H1 (cell line): ENCODE measurements around the gene KRT7. TPM values are rescaled to one million over a fixed set of nuclear protein-coding genes. Genes with fewer than 3 reads are reported as not detected.
A peak's percentile ranks its signal among the peaks of the same experiment; 100 is the strongest.

Experiments used
- EZH2 ChIP-seq: fragments of 200-600 bp; sonication (generic); IDR thresholded peaks from 2 replicates; pipeline ENCODE4 v1.7.1; 2012; ENCODE audit warnings: low read depth, mild to moderate bottlenecking, moderate library complexity, low read length, inconsistent platforms; ENCODE audit not compliant: severe bottlenecking
- GABPA ChIP-seq: IDR thresholded peaks from 2 replicates; pipeline ENCODE4 v1.6.1; 2011; ENCODE audit warnings: mild to moderate bottlenecking, low read length, moderate library complexity, borderline replicate concordance; ENCODE audit not compliant: insufficient read depth
- RBBP5 ChIP-seq: IDR thresholded peaks from 2 replicates; pipeline ENCODE4 v1.7.1; 2012; ENCODE audit warnings: low read depth, mild to moderate bottlenecking, inconsistent platforms, low read length, moderate library complexity, borderline replicate concordance
- polyA plus RNA-seq, 7 experiments: library from polyadenylated mRNA; depleted of rRNA in 3 of 7; stranded (reverse) in 5 of 7; unstranded in 2 of 7; fragments of >200 nt in 5 of 7; fragments of 200-250 nt in 2 of 7; gene quantifications; 1 replicate in 5 of 7; 2 replicates in 1 of 7; 4 replicates in 1 of 7; pipeline versions ENCODE4 v1.2.1 to v1.2.3, GENCODE V29; 2011 to 2013; ENCODE audit warnings: missing spikeins in 2 of 7, mixed read lengths in 2 of 7
- total RNA-seq: library from RNA; stranded (reverse); fragmentation: NEBNext Ultra II Directional; extraction: Animal tissue kit (Norgen Biotek cat#: 25700); gene quantifications from 2 replicates; pipeline ENCODE4 v1.2.1, GENCODE V29; 2021

The KRT7 gene
- total and polyA plus RNA-seq, 2 of the 8 experiments (the other 6 are each of a cell fraction or from before 2014, with no cell fraction given): 13.2 to 19.0 TPM

GRCh38 chr12:52250048-52250990, 17.3 kb downstream of the KRT7 start (continued):
- TF ChIP-seq GABPA (0 out of 2 replicates have a peak, but pooled peaks have one; percentile 49), RBBP5 (no peak), EZH2 (peak; percentile 55)
